GM23338 (cell line): Measurements from ENCODE around the gene SCML1. TPM values are rescaled to one million over a fixed set of nuclear protein-coding genes. Genes with fewer than 3 reads are reported as not detected.
"Not testable (repeated sequence)": the region's sequence is repeated elsewhere in the genome, so short reads cannot be mapped to it uniquely, and the experiment has no call there.

Experiments used
- ATAC-seq: fragments of 200-7000 bp; cut with Tn5 transposase; 3 replicates; pipeline ENCODE4 v1.9.1; 2020
- DNase-seq: peaks from one replicate; pipeline ENCODE4 v3.0.0-alpha.2; 2015; ENCODE audit warnings: low spot score
- H2AFZ ChIP-seq: fragments of 200-600 bp; sonication (generic); 2 replicates; pipeline ENCODE4 v1.8.0; 2016; ENCODE audit warnings: antibody characterized with exemption, mild to moderate bottlenecking, moderate library complexity
- H3F3A ChIP-seq: fragments of 200-600 bp; sonication (generic); replicated peaks from 2 replicates; pipeline ENCODE4 v1.8.0; 2017; ENCODE audit warnings: antibody characterized with exemption, mixed run types, low read depth
- H3K27ac ChIP-seq: fragments of 200-600 bp; sonication (generic); 2 replicates; pipeline ENCODE4 v1.6.1; 2016; ENCODE audit warnings: low read depth
- H3K27me3 ChIP-seq: fragments of 200-600 bp; sonication (generic); 2 replicates; pipeline ENCODE4 v1.8.0; 2016; ENCODE audit warnings: mild to moderate bottlenecking, mixed run types, moderate library complexity; ENCODE audit not compliant: insufficient read depth
- H3K36me3 ChIP-seq: fragments of 200-600 bp; sonication (generic); 2 replicates; pipeline ENCODE4 v1.8.0; 2016; ENCODE audit warnings: mild to moderate bottlenecking; ENCODE audit not compliant: insufficient read depth
- H3K4me1 ChIP-seq: fragments of 200-600 bp; sonication (generic); 2 replicates; pipeline ENCODE4 v1.8.0; 2016; ENCODE audit warnings: mild to moderate bottlenecking, moderate library complexity; ENCODE audit not compliant: insufficient read depth
- H3K4me2 ChIP-seq: fragments of 200-600 bp; sonication (generic); 2 replicates; pipeline ENCODE4 v1.7.1; 2017; ENCODE audit warnings: mixed run types
- H3K4me3 ChIP-seq: fragments of 200-600 bp; sonication (generic); 2 replicates; pipeline ENCODE4 v1.6.1; 2016; ENCODE audit warnings: mixed run types
- H3K79me2 ChIP-seq: fragments of 200-600 bp; sonication (generic); replicated peaks from 2 replicates; pipeline ENCODE4 v1.8.0; 2017; ENCODE audit warnings: mild to moderate bottlenecking; ENCODE audit not compliant: insufficient read depth
- H3K9me2 ChIP-seq: fragments of 200-600 bp; sonication (generic); 2 replicates; pipeline ENCODE4 v1.8.0; 2017; ENCODE audit not compliant: insufficient read depth
- H4K20me1 ChIP-seq: fragments of 200-600 bp; sonication (generic); replicated peaks from 2 replicates; pipeline ENCODE4 v1.8.0; 2017; ENCODE audit warnings: mild to moderate bottlenecking; ENCODE audit not compliant: insufficient read depth
- H3K27ac Mint-ChIP-seq: 2 replicates; pipeline ENCODE4 v1.8.0; 2020; ENCODE audit warnings: inconsistent platforms, mild to moderate bottlenecking, moderate library complexity, mixed read lengths
- H3K27me3 Mint-ChIP-seq: 3 replicates; pipeline ENCODE4 v1.8.0; 2022; ENCODE audit warnings: low read depth, mild to moderate bottlenecking, moderate library complexity, mixed read lengths, inconsistent platforms; ENCODE audit not compliant: insufficient read depth, poor library complexity
- H3K36me3 Mint-ChIP-seq: 3 replicates; pipeline ENCODE4 v1.8.0; 2021; ENCODE audit warnings: low read depth, mild to moderate bottlenecking, inconsistent platforms, moderate library complexity, mixed read lengths
- H3K4me1 Mint-ChIP-seq: 3 replicates; pipeline ENCODE4 v1.8.0; 2020; ENCODE audit warnings: mild to moderate bottlenecking, inconsistent platforms, mixed read lengths
- H3K4me3 Mint-ChIP-seq: 3 replicates; pipeline ENCODE4 v1.8.0; 2021; ENCODE audit warnings: moderate library complexity, mild to moderate bottlenecking, inconsistent platforms, mixed read lengths
- H3K9me3 Mint-ChIP-seq: 3 replicates; pipeline ENCODE4 v1.8.0; 2020; ENCODE audit warnings: moderate library complexity, mild to moderate bottlenecking, inconsistent platforms, mixed read lengths
- CTCF ChIP-seq, 2 experiments: fragments of 200-600 bp in 1 of 2; sonication (generic) in 1 of 2; conservative IDR thresholded peaks; 2 replicates each; pipeline versions ENCODE4 v1.5.1 to v1.6.1; 2016 to 2017; ENCODE audit warnings: antibody characterized with exemption in 2 of 2, low read depth in 2 of 2, mild to moderate bottlenecking in 2 of 2, moderate library complexity in 1 of 2
- EZH2 ChIP-seq: fragments of 200-600 bp; sonication (generic); IDR thresholded peaks from one replicate; pipeline ENCODE4 v1.8.0; 2017; ENCODE audit warnings: antibody characterized with exemption, mild to moderate bottlenecking, low read depth; ENCODE audit not compliant: unreplicated experiment
- NANOG ChIP-seq: IDR thresholded peaks from 2 replicates; pipeline ENCODE4 v1.6.1; 2016; ENCODE audit warnings: antibody characterized with exemption, borderline replicate concordance
- REST ChIP-seq: IDR thresholded peaks from one replicate; pipeline ENCODE4 v1.6.1; 2018; ENCODE audit warnings: antibody characterized with exemption; ENCODE audit not compliant: unreplicated experiment
- ZNF114 ChIP-seq: fragments of 250-450 bp; sonication (Bioruptor Pico); IDR thresholded peaks from 2 replicates; pipeline ENCODE4 v1.5.0; 2020; ENCODE audit warnings: mild to moderate bottlenecking, moderate library complexity
- ZNF462 ChIP-seq: fragments of 250-450 bp; sonication (Bioruptor Pico); IDR thresholded peaks from 2 replicates; pipeline ENCODE4 v1.5.0; 2020; ENCODE audit warnings: mild to moderate bottlenecking, moderate library complexity
- polyA plus RNA-seq: library from polyadenylated mRNA; unstranded; fragments of >200 nt; fragmentation: Nextera tagmentation; extraction: Ambion mirVana; gene quantifications from 2 replicates; pipeline ENCODE4 v1.2.1, GENCODE V29; 2016
- total RNA-seq: library from RNA; depleted of rRNA; stranded (reverse); fragments of >200 nt; shearing (Covaris generic); gene quantifications from 2 replicates; pipeline ENCODE4 v1.2.3, GENCODE V29; 2014

The SCML1 gene
- total and polyA plus RNA-seq, 2 experiments from 2014 or later = 5.4 to 6.4 TPM

- H2AFZ ChIP-seq, H3K4me2 ChIP-seq, H3K4me1 ChIP-seq, H3K27ac ChIP-seq, H3K9me2 ChIP-seq, H4K20me1 ChIP-seq, H3K4me1 Mint-ChIP-seq, H3K79me2 ChIP-seq, DNase-seq, ATAC-seq, H3K27me3 ChIP-seq, H3F3A ChIP-seq, H3K36me3 ChIP-seq: not testable (repeated sequence)
- Mint-ChIP-seq H3K9me3 (peaks cover 14% of the 10 kb centered on the region; the same call in 2 of the 3 replicates), H3K27me3 (peaks cover 13% of the 10 kb centered on the region), H3K4me3 (peak overlapping the region; percentile 48; the same call in 2 of the 3 replicates), H3K27ac (peak overlapping the region; percentile 74; the same call in 1 of the 2 replicates), H3K36me3 (peaks cover 10% of the 10 kb centered on the region; the same call in 2 of the 3 replicates)
- peak overlapping the region; percentile 37; the same call in 1 of the 2 replicates for H3K4me3 ChIP-seq
Measured at GRCh38 chrX:17786554-17787347, 49.5 kb downstream of the SCML1 start.

GRCh38 chrX:17787557-17787956 is 50.3 kb downstream of the SCML1 start:
- H3K27me3 Mint-ChIP-seq = peaks cover 17% of the 10 kb centered on the region
- Histone ChIP-seq H3K4me2 (no peak overlapping the region; the same call in 1 of the 2 replicates), H3K4me1 (no peaks in the 10 kb centered on the region), H3K4me3 (no peak overlapping the region), H4K20me1 (no peaks in the 10 kb centered on the region), H2AFZ (no peak overlapping the region), H3F3A (no peaks in the 10 kb centered on the region), H3K36me3 (no peaks in the 10 kb centered on the region), H3K79me2 (no peaks in the 10 kb centered on the region), H3K27ac (no peak overlapping the region), H3K27me3 (no peaks in the 10 kb centered on the region), H3K9me2 (no peaks in the 10 kb centered on the region)
- peaks cover 10% of the 10 kb centered on the region; the same call in 2 of the 3 replicates for H3K36me3 Mint-ChIP-seq
- no peak for DNase-seq
- ATAC-seq = no peak
- no peak overlapping the region for H3K27ac Mint-ChIP-seq
- H3K4me3 Mint-ChIP-seq = no peak overlapping the region
- peaks cover 7% of the 10 kb centered on the region; the same call in 2 of the 3 replicates for H3K4me1 Mint-ChIP-seq
- TF ChIP-seq ZNF462 (CRISPR knock-in tag) = no peak
- TF ChIP-seq NANOG = no peak
- TF ChIP-seq EZH2 = no peak
- TF ChIP-seq ZNF114 = no peak
- TF ChIP-seq CTCF (conservative IDR thresholded peaks at IDR 0.05; ENCODE audit: low read depth in 2 of 2) = no peak
- TF ChIP-seq REST = no peak
- H3K9me3 Mint-ChIP-seq = peaks cover 14% of the 10 kb centered on the region; the same call in 2 of the 3 replicates
